ENCODE measurements around the gene VAMP2. TPM values are rescaled to one million over a fixed set of nuclear protein-coding genes. Genes with fewer than 3 reads are reported as not detected.

VAMP2 gene
- total RNA-seq, 1 donor from 2014 or later, result 2.1 TPM

GRCh38 chr17:8160741-8161221 lies 2.0 kb downstream of the VAMP2 start:
- H3K4me3 ChIP-seq (ENCODE audit: low read depth, low read length), result no peak overlapping the region
- FAIRE-seq, result no peak

GRCh38 chr17:8160224-8160577 lies 2.5 kb downstream of the VAMP2 start:
- H3K4me3 ChIP-seq (ENCODE audit: low read depth, low read length), result no peak overlapping the region
- DNase-seq (ENCODE audit: low read depth) (no peak), FAIRE-seq (no peak)
- peaks cover 12% of the 10 kb centered on the region for H3K36me3 ChIP-seq (ENCODE audit: control insufficient read depth, insufficient read depth, low read length)
- no peaks in the 10 kb centered on the region for H3K27me3 ChIP-seq (ENCODE audit: control insufficient read depth, insufficient read depth, low read length)
- no peak for TF ChIP-seq CTCF (IDR thresholded peaks at IDR 0.05; ENCODE audit: insufficient read depth, low read length, severe bottlenecking)

More at GRCh38 chr17:8160741-8161221, 2.0 kb downstream of the VAMP2 start:
- no peak for TF ChIP-seq CTCF (IDR thresholded peaks at IDR 0.05; ENCODE audit: insufficient read depth, low read length, severe bottlenecking)
- H3K36me3 ChIP-seq (ENCODE audit: control insufficient read depth, insufficient read depth, low read length), result peaks cover 12% of the 10 kb centered on the region
- DNase-seq (ENCODE audit: low read depth), result no peak
- no peaks in the 10 kb centered on the region for H3K27me3 ChIP-seq (ENCODE audit: control insufficient read depth, insufficient read depth, low read length)

GRCh38 chr17:8159459-8160223 lies 3.1 kb downstream of the VAMP2 start:
- H3K4me3 ChIP-seq (ENCODE audit: low read depth, low read length), result no peak overlapping the region
- TF ChIP-seq CTCF (IDR thresholded peaks at IDR 0.05; ENCODE audit: insufficient read depth, low read length, severe bottlenecking), result no peak
- no peak for FAIRE-seq
- H3K27me3 ChIP-seq (ENCODE audit: control insufficient read depth, insufficient read depth, low read length), result no peaks in the 10 kb centered on the region
- H3K36me3 ChIP-seq (ENCODE audit: control insufficient read depth, insufficient read depth, low read length), result peaks cover 12% of the 10 kb centered on the region
- no peak for DNase-seq (ENCODE audit: low read depth)

GRCh38 chr17:8159032-8159400 lies 3.7 kb downstream of the VAMP2 start:
- no peak for TF ChIP-seq CTCF (IDR thresholded peaks at IDR 0.05; ENCODE audit: insufficient read depth, low read length, severe bottlenecking)
- FAIRE-seq (no peak), DNase-seq (ENCODE audit: low read depth) (no peak)
- Histone ChIP-seq H3K27me3 (ENCODE audit: control insufficient read depth, insufficient read depth, low read length) (no peaks in the 10 kb centered on the region), H3K4me3 (ENCODE audit: low read depth, low read length) (no peak overlapping the region), H3K36me3 (ENCODE audit: control insufficient read depth, insufficient read depth, low read length) (peaks cover 12% of the 10 kb centered on the region)

GRCh38 chr17:8158267-8159031 lies 4.3 kb downstream of the VAMP2 start:
- peak; percentile 87 for TF ChIP-seq CTCF (IDR thresholded peaks at IDR 0.05; ENCODE audit: insufficient read depth, low read length, severe bottlenecking)
- peaks cover 12% of the 10 kb centered on the region for H3K36me3 ChIP-seq (ENCODE audit: control insufficient read depth, insufficient read depth, low read length)
- DNase-seq (ENCODE audit: low read depth) (peak; percentile 74), FAIRE-seq (no peak)
- no peak overlapping the region for H3K4me3 ChIP-seq (ENCODE audit: low read depth, low read length)
- no peaks in the 10 kb centered on the region for H3K27me3 ChIP-seq (ENCODE audit: control insufficient read depth, insufficient read depth, low read length)

Measured in bronchial epithelial cell (primary cell).